ENCODE measurements around the gene TEX29. TPM values are rescaled to one million over a fixed set of nuclear protein-coding genes. Genes with fewer than 3 reads are reported as not detected.
A peak's percentile ranks its signal among the peaks of the same experiment; 100 is the strongest.

Gene TEX29
- total RNA-seq, 1 donor from 2014 or later, result not detected

GRCh38 chr13:111345682-111346081 is 25.2 kb downstream of the TEX29 start:
- no peak for DNase-seq
- Histone ChIP-seq H3K4me3 (no peak overlapping the region), H3K27me3 (ENCODE audit: low read depth) (no peaks in the 10 kb centered on the region), H3K36me3 (no peaks in the 10 kb centered on the region), H3K27ac (replicated peaks) (no peak overlapping the region), H3K4me1 (no peaks in the 10 kb centered on the region), H3K9me3 (replicated peaks) (no peaks in the 10 kb centered on the region)
- TF ChIP-seq CTCF (IDR thresholded peaks at IDR 0.05; ENCODE audit: borderline replicate concordance), result no peak
- intact Hi-C loops (cut with micrococcal nuclease), result no loop called here

GRCh38 chr13:111346101-111346680 is 25.7 kb downstream of the TEX29 start:
- intact Hi-C loops (cut with micrococcal nuclease), result no loop called here
- no peaks in the 10 kb centered on the region for H3K27me3 ChIP-seq (ENCODE audit: low read depth)
- H3K36me3 ChIP-seq, result no peaks in the 10 kb centered on the region
- H3K9me3 ChIP-seq (replicated peaks), result no peaks in the 10 kb centered on the region
- no peaks in the 10 kb centered on the region for H3K4me1 ChIP-seq
- DNase-seq, result peak; percentile 54
- no peak for TF ChIP-seq CTCF (IDR thresholded peaks at IDR 0.05; ENCODE audit: borderline replicate concordance)
- no peak overlapping the region for H3K27ac ChIP-seq (replicated peaks)
- no peak overlapping the region for H3K4me3 ChIP-seq

GRCh38 chr13:111347438-111347837 is 27.0 kb downstream of the TEX29 start:
- Histone ChIP-seq H3K9me3 (replicated peaks) (peaks cover 5% of the 10 kb centered on the region), H3K36me3 (no peaks in the 10 kb centered on the region), H3K27me3 (ENCODE audit: low read depth) (no peaks in the 10 kb centered on the region), H3K4me3 (no peak overlapping the region), H3K27ac (replicated peaks) (no peak overlapping the region), H3K4me1 (no peaks in the 10 kb centered on the region)
- intact Hi-C loops (cut with micrococcal nuclease), result no loop called here
- no peak for DNase-seq
- TF ChIP-seq CTCF (IDR thresholded peaks at IDR 0.05; ENCODE audit: borderline replicate concordance), result no peak

- Histone ChIP-seq H3K27me3 (ENCODE audit: low read depth) (no peaks in the 10 kb centered on the region), H3K9me3 (replicated peaks) (peaks cover 7% of the 10 kb centered on the region), H3K4me1 (no peaks in the 10 kb centered on the region), H3K27ac (replicated peaks) (no peak overlapping the region), H3K36me3 (no peaks in the 10 kb centered on the region), H3K4me3 (no peak overlapping the region)
- no peak for TF ChIP-seq CTCF (IDR thresholded peaks at IDR 0.05; ENCODE audit: borderline replicate concordance)
- DNase-seq, result no peak
- intact Hi-C loops (cut with micrococcal nuclease), result no loop called here
Observed at GRCh38 chr13:111353508-111353907, 33.1 kb downstream of the TEX29 start.

- no peaks in the 10 kb centered on the region for H3K4me1 ChIP-seq
- TF ChIP-seq CTCF (IDR thresholded peaks at IDR 0.05; ENCODE audit: borderline replicate concordance), result no peak
- intact Hi-C loops (cut with micrococcal nuclease), result no loop called here
Observed at GRCh38 chr13:111354789-111355188, 34.3 kb downstream of the TEX29 start.

More at GRCh38 chr13:111354789-111355188, 34.3 kb downstream of the TEX29 start:
- Histone ChIP-seq H3K27ac (replicated peaks) (no peak overlapping the region), H3K4me3 (no peak overlapping the region), H3K9me3 (replicated peaks) (peaks cover 7% of the 10 kb centered on the region), H3K27me3 (ENCODE audit: low read depth) (no peaks in the 10 kb centered on the region), H3K36me3 (no peaks in the 10 kb centered on the region)
- DNase-seq, result no peak

Measured in left ventricle myocardium inferior (tissue), 1 donor.